H1 (cell line): ENCODE data around the gene RARB. TPM values are rescaled to one million over a fixed set of nuclear protein-coding genes. Genes with fewer than 3 reads are reported as not detected.

Source experiments
- CTCF ChIA-PET: fragments of 300-600 bp; sonication (Branson Sonifier 250); formaldehyde crosslinking; loops from one replicate; lab custom pipeline; 2021; ENCODE audit not compliant: partially characterized antibody; lab: Charles Lee
- POLR2A ChIA-PET: fragments of 300-600 bp; sonication (Branson Sonifier 250); formaldehyde crosslinking; loops from one replicate; lab custom pipeline; 2021; ENCODE audit warnings: inconsistent platforms; ENCODE audit not compliant: partially characterized antibody; lab: Charles Lee
- DNase-seq, 2 experiments: peaks; one replicate each; pipeline versions ENCODE4 v3.0.0 to v3.0.0-alpha.2; 2010 to 2022; ENCODE audit warnings: low spot score in 2 of 2, low read depth in 1 of 2, mixed read lengths in 1 of 2
- FAIRE-seq: peaks from 2 replicates; lab custom pipeline; 2011; peaks lifted over from hg19 to GRCh38; lab: Jason Lieb, UNC
- H2AFZ ChIP-seq: 2 replicates; pipeline ENCODE4 v1.8.1; 2012; ENCODE audit warnings: low read length, inconsistent platforms
- H2AK5ac ChIP-seq: 2 replicates; pipeline ENCODE4 v1.6.1; 2013; ENCODE audit warnings: low read depth, low read length
- H2BK120ac ChIP-seq: replicated peaks from 2 replicates; pipeline ENCODE3; 2013; ENCODE audit warnings: low read depth, low read length, inconsistent platforms
- H2BK12ac ChIP-seq: 2 replicates; pipeline ENCODE4 v1.6.1; 2013; ENCODE audit warnings: low read depth, low read length
- H2BK15ac ChIP-seq: 2 replicates; pipeline ENCODE4 v1.6.1; 2013; ENCODE audit warnings: low read length
- H2BK20ac ChIP-seq: 2 replicates; pipeline ENCODE4 v1.6.1; 2013; ENCODE audit warnings: low read length
- H2BK5ac ChIP-seq: 2 replicates; pipeline ENCODE4 v1.6.1; 2013; ENCODE audit warnings: low read depth, low read length
- H3K14ac ChIP-seq: 2 replicates; pipeline ENCODE4 v1.6.1; 2013; ENCODE audit warnings: inconsistent platforms; ENCODE audit not compliant: insufficient read length
- H3K18ac ChIP-seq: 2 replicates; pipeline ENCODE4 v1.6.1; 2013; ENCODE audit warnings: low read length; ENCODE audit errors: extremely low read depth
- H3K23ac ChIP-seq: 2 replicates; pipeline ENCODE4 v1.6.1; 2013; ENCODE audit warnings: inconsistent platforms; ENCODE audit not compliant: insufficient read length
- H3K23me2 ChIP-seq: 2 replicates; pipeline ENCODE4 v1.6.1; 2013; ENCODE audit warnings: low read depth, low read length
- H3K27ac ChIP-seq: 2 replicates; pipeline ENCODE4 v1.6.1; 2011; ENCODE audit warnings: low read depth, low read length, inconsistent platforms
- H3K27me3 ChIP-seq, 4 experiments: replicated peaks in 1 of 4; 1 replicate in 1 of 4; 2 replicates in 3 of 4; pipeline versions ENCODE4 v1.6.1 to v1.8.1; 2011 to 2013; ENCODE audit warnings: low read length in 3 of 4, mild to moderate bottlenecking in 3 of 4, inconsistent platforms in 2 of 4, mixed read lengths in 2 of 4, moderate library complexity in 1 of 4; ENCODE audit not compliant: control insufficient read depth in 3 of 4, insufficient read depth in 3 of 4; ENCODE audit errors: extremely low read depth in 1 of 4
- H3K36me3 ChIP-seq, 4 experiments: 2 replicates each; pipeline versions ENCODE4 v1.6.1 to v1.8.1; 2011 to 2013; ENCODE audit warnings: mild to moderate bottlenecking in 4 of 4, low read length in 3 of 4, moderate library complexity in 2 of 4, control low read depth in 1 of 4, inconsistent platforms in 1 of 4; ENCODE audit not compliant: insufficient read depth in 4 of 4, control insufficient read depth in 2 of 4
- H3K4ac ChIP-seq: replicated peaks from 2 replicates; pipeline ENCODE3; 2013; ENCODE audit warnings: low read length, low read depth, mixed read lengths, inconsistent platforms; ENCODE audit not compliant: insufficient read length
- H3K4me1 ChIP-seq, 4 experiments: replicated peaks in 1 of 4; 1 replicate in 1 of 4; 2 replicates in 3 of 4; pipeline versions ENCODE4 v1.6.1 to v1.8.1; 2011 to 2013; ENCODE audit warnings: low read length in 3 of 4, inconsistent platforms in 2 of 4, mixed read lengths in 1 of 4; ENCODE audit not compliant: insufficient read depth in 4 of 4, control insufficient read depth in 3 of 4
- H3K4me2 ChIP-seq, 2 experiments: 2 replicates each; pipeline versions ENCODE4 v1.6.1 to v1.8.1; 2011 to 2013; ENCODE audit warnings: low read depth in 2 of 2, low read length in 2 of 2, control low read depth in 1 of 2, inconsistent platforms in 1 of 2, mild to moderate bottlenecking in 1 of 2; ENCODE audit not compliant: insufficient read depth in 1 of 2
- H3K4me3 ChIP-seq, 4 experiments: fragments of 200-600, 300-600 bp in 1 of 4; sonication (generic), shearing (Covaris generic), sonication (Bioruptor Twin) in 1 of 4; 2 replicates each; pipeline versions ENCODE4 v1.5.1 to v1.8.1; 2011 to 2016; ENCODE audit warnings: low read length in 4 of 4, low read depth in 3 of 4, control low read depth in 2 of 4, inconsistent platforms in 2 of 4, mild to moderate bottlenecking in 2 of 4, mixed read lengths in 1 of 4, moderate library complexity in 1 of 4; ENCODE audit not compliant: insufficient read depth in 2 of 4; ENCODE audit errors: extremely low read depth in 1 of 4
- H3K56ac ChIP-seq: replicated peaks from 2 replicates; pipeline ENCODE3; 2013; ENCODE audit warnings: low read depth, mild to moderate bottlenecking, mixed read lengths, low read length, inconsistent platforms; ENCODE audit not compliant: insufficient read length
- H3K79me1 ChIP-seq: 2 replicates; pipeline ENCODE4 v1.6.1; 2013; ENCODE audit warnings: low read depth, low read length, control low read depth
- H3K79me2 ChIP-seq, 2 experiments: 2 replicates each; pipeline versions ENCODE4 v1.6.1 to v1.8.1; 2012 to 2013; ENCODE audit warnings: low read length in 2 of 2, mild to moderate bottlenecking in 2 of 2, inconsistent platforms in 1 of 2; ENCODE audit not compliant: insufficient read depth in 2 of 2, control insufficient read depth in 1 of 2
- H3K9ac ChIP-seq, 4 experiments: replicated peaks in 1 of 4; 1 replicate in 1 of 4; 2 replicates in 3 of 4; pipeline versions ENCODE4 v1.6.1 to v1.8.1; 2011 to 2013; ENCODE audit warnings: low read depth in 3 of 4, low read length in 3 of 4, control low read depth in 2 of 4, mild to moderate bottlenecking in 2 of 4, moderate library complexity in 2 of 4, inconsistent platforms in 1 of 4; ENCODE audit errors: extremely low read depth in 1 of 4
- H3K9me3 ChIP-seq, 2 experiments: 2 replicates each; pipeline versions ENCODE4 v1.6.1 to v1.8.1; 2012 to 2013; ENCODE audit warnings: mild to moderate bottlenecking in 2 of 2, moderate library complexity in 2 of 2, control low read depth in 1 of 2, inconsistent platforms in 1 of 2, low read depth in 1 of 2, low read length in 1 of 2, mixed read lengths in 1 of 2; ENCODE audit not compliant: insufficient read depth in 2 of 2
- H4K20me1 ChIP-seq, 2 experiments: replicated peaks in 1 of 2; 2 replicates each; pipeline versions ENCODE3 to v1.8.1; 2011 to 2013; ENCODE audit warnings: inconsistent platforms in 2 of 2, low read length in 2 of 2, mild to moderate bottlenecking in 1 of 2; ENCODE audit not compliant: insufficient read depth in 2 of 2, control insufficient read depth in 1 of 2
- H4K5ac ChIP-seq: 2 replicates; pipeline ENCODE4 v1.6.1; 2013; ENCODE audit warnings: low read length, low read depth, mixed read lengths, inconsistent platforms; ENCODE audit not compliant: insufficient read length
- H4K8ac ChIP-seq: 2 replicates; pipeline ENCODE4 v1.8.0; 2013; ENCODE audit warnings: mild to moderate bottlenecking, moderate library complexity, low read length, inconsistent platforms; ENCODE audit not compliant: insufficient read depth; ENCODE audit errors: extremely low read depth
- H4K91ac ChIP-seq: replicated peaks from 2 replicates; pipeline ENCODE3; 2013; ENCODE audit warnings: low read length, mixed read lengths, inconsistent platforms; ENCODE audit not compliant: insufficient read length
- BACH1 ChIP-seq: IDR thresholded peaks from 2 replicates; pipeline ENCODE4 v1.6.1; 2012; ENCODE audit warnings: low read length, improper control_type of control experiment
- BRCA1 ChIP-seq: IDR thresholded peaks from 2 replicates; pipeline ENCODE4 v1.6.1; 2012; ENCODE audit warnings: low read depth, low read length, improper control_type of control experiment
- CEBPB ChIP-seq: IDR thresholded peaks from 2 replicates; pipeline ENCODE4 v1.6.1; 2012; ENCODE audit warnings: low read depth, low read length
- CREB1 ChIP-seq: IDR thresholded peaks from 2 replicates; pipeline ENCODE4 v1.6.1; 2012; ENCODE audit warnings: inconsistent platforms
- MAFK ChIP-seq: IDR thresholded peaks from 2 replicates; pipeline ENCODE4 v1.6.1; 2012; ENCODE audit warnings: low read depth, mild to moderate bottlenecking, improper control_type of control experiment, low read length
- SAP30 ChIP-seq: fragments of 300-600 bp; sonication (generic); IDR thresholded peaks from 2 replicates; pipeline ENCODE4 v1.7.1; 2012; ENCODE audit warnings: low read length, moderate library complexity, mild to moderate bottlenecking, inconsistent platforms; ENCODE audit not compliant: insufficient read depth, insufficient replicate concordance
- SIRT6 ChIP-seq: IDR thresholded peaks from one replicate; pipeline ENCODE4 v1.7.1; 2012; ENCODE audit warnings: low read length, inconsistent platforms
- SUZ12 ChIP-seq: fragments of 200-600 bp; sonication (generic); IDR thresholded peaks from 2 replicates; pipeline ENCODE4 v1.6.1; 2012; ENCODE audit warnings: mild to moderate bottlenecking, inconsistent platforms, low read length, moderate library complexity, mixed read lengths
- WGBS, 2 experiments: shearing (Covaris generic) in 1 of 2; methylation state at CpG; one replicate each; pipeline versions ENCODE4 v1.1.6 to v1.1.7; 2013 to 2015; ENCODE audit warnings: low lambda C conversion rate in 2 of 2, mixed read lengths in 2 of 2, inconsistent platforms in 1 of 2, low coverage in 1 of 2, missing lambda C conversion rate in 1 of 2; ENCODE audit not compliant: insufficient replicate concordance in 2 of 2, insufficient coverage in 1 of 2, insufficient read length in 1 of 2; ENCODE audit errors: extremely low coverage in 1 of 2, missing lambda C conversion rate in 1 of 2; 5-methylcytosine and 5-hydroxymethylcytosine counted together
- polyA plus RNA-seq, 7 experiments: library from polyadenylated mRNA; depleted of rRNA in 3 of 7; stranded (reverse) in 5 of 7; unstranded in 2 of 7; fragments of >200 nt in 5 of 7; fragments of 200-250 nt in 2 of 7; gene quantifications; 1 replicate in 5 of 7; 2 replicates in 1 of 7; 4 replicates in 1 of 7; pipeline versions ENCODE4 v1.2.1 to v1.2.3, GENCODE V29; 2011 to 2013; ENCODE audit warnings: missing spikeins in 2 of 7, mixed read lengths in 2 of 7
- total RNA-seq: library from RNA; stranded (reverse); fragmentation: NEBNext Ultra II Directional; extraction: Animal tissue kit (Norgen Biotek cat#: 25700); gene quantifications from 2 replicates; pipeline ENCODE4 v1.2.1, GENCODE V29; 2021
- TF ChIP-seq, protein P1 (sequence below): IDR thresholded peaks from 2 replicates; pipeline ENCODE4 v1.6.1; 2011; ENCODE audit warnings: low read length, improper control_type of control experiment

The RARB gene
- total and polyA plus RNA-seq, 2 of the 8 experiments (the other 6 are each of a cell fraction or from before 2014, with no cell fraction given), result 0.15 to 0.22 TPM

DNA sequence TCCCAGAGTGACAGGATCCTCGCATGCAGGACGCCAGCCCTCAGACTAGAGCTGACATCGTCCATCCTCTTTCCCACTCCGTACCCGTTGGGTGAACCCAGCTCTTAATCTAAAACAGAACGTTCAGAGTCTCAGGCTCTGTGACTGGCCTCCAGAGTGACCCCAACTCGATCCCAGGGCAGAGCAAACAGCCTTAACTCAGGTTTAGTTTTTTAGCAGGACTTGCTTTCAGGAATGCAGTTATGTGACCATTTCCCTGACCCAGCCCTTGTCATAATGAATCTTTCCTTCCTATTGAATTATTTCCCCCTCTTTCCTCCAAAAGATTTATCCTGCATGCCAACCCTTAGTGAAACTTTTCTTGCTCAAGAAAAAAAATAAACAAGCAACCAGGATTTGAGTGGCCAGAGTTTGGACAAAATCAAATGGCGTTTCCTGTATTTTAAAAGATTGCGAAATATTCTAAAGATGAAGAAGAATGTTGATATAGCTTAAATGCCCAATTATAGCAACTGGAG lies 47.8 kb upstream of the RARB start:
- Histone ChIP-seq H4K91ac (no peak overlapping the region), H4K8ac (no peak overlapping the region), H4K20me1 (no peaks in the 10 kb centered on the region), H3K56ac (no peak overlapping the region), H3K9me3 (no peaks in the 10 kb centered on the region), H3K36me3 (no peaks in the 10 kb centered on the region), H2BK12ac (no peak overlapping the region), H3K27me3 (no peaks in the 10 kb centered on the region), H2BK120ac (no peak overlapping the region), H2AFZ (no peak overlapping the region), H3K9ac (no peak overlapping the region), H3K79me1 (no peaks in the 10 kb centered on the region), H2BK15ac (no peak overlapping the region), H3K79me2 (no peaks in the 10 kb centered on the region), H2BK20ac (no peak overlapping the region), H3K23me2 (no peaks in the 10 kb centered on the region), H3K23ac (no peak overlapping the region), H3K14ac (no peak overlapping the region), H3K4me2 (no peak overlapping the region), H3K18ac (no peak overlapping the region), H2AK5ac (no peak overlapping the region; the same call in 1 of the 2 replicates), H3K4me3 (no peak overlapping the region), H2BK5ac (no peak overlapping the region), H4K5ac (no peak overlapping the region), H3K4ac (no peak overlapping the region), H3K27ac (no peak overlapping the region), H3K4me1 (no peaks in the 10 kb centered on the region)
- ChIA-PET CTCF (no interaction called here), POLR2A (no interaction called here)
- TF ChIP-seq CEBPB, result peak; percentile 62; the same call in 1 of the 2 replicates
- TF ChIP-seq MAFK, result no peak
- no peak for TF ChIP-seq BACH1
- no peak for TF ChIP-seq SUZ12
- TF ChIP-seq SAP30, result no peak
- TF ChIP-seq SIRT6, result no peak
- TF ChIP-seq, protein P1, sequence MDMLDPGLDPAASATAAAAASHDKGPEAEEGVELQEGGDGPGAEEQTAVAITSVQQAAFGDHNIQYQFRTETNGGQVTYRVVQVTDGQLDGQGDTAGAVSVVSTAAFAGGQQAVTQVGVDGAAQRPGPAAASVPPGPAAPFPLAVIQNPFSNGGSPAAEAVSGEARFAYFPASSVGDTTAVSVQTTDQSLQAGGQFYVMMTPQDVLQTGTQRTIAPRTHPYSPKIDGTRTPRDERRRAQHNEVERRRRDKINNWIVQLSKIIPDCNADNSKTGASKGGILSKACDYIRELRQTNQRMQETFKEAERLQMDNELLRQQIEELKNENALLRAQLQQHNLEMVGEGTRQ, result no peak
- TF ChIP-seq BRCA1, result no peak
- TF ChIP-seq CREB1, result no peak
- FAIRE-seq (no peak), DNase-seq (no peak)
- 84% methylated on average over 9 of the region's 9 CpGs; no CpG with 5 or more reads in 1 of the 2 experiments for WGBS, 2 experiments
